Measurements from ENCODE around the gene APMAP. TPM values are rescaled to one million over a fixed set of nuclear protein-coding genes. Genes with fewer than 3 reads are reported as not detected.
A peak's percentile ranks its signal among the peaks of the same experiment; 100 is the strongest.

Gene APMAP
- total and polyA plus RNA-seq, 2 of the 13 experiments (the other 11 are each of a cell fraction or from before 2014, with no cell fraction given) = 168 to 214 TPM

DNA sequence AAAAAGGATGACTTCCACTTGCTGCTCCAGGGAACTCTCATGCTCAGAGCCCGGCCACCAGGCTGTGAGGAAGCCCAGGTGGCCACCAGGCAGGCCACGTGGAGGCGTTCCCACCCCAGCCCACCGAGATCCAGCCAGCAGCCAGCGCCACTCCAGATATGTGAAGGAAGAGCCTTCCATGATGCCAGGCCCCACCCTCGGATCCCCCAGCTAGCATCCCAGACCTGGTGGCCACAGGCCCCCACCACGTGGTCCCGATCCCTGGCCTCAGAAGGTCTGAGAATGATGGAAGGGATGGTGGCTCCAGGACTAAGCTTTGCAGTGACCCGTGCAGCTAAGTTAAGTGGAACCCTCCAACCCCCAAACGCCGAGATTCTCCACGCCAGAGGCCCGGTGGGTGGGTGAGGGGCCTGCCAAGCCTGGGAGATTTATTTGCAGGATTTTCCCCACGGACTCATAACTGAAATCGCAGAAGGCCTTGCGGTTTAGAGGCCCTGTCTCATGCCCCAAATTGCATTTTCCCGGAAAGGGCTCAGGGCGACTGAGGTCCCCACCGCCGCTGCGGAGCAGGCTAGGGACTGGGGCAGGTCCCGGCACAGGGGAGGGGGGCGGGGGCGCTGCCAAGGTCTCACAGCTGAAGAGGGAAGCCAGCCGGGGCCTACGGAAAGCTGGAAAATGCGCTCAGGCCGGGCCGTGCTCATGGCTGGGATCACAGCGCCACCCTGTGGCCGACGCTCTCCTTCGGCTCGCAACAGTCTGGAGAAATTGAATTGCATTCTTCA lies 74.6 kb downstream of the APMAP start (continued):
- TF ChIP-seq, protein P1, sequence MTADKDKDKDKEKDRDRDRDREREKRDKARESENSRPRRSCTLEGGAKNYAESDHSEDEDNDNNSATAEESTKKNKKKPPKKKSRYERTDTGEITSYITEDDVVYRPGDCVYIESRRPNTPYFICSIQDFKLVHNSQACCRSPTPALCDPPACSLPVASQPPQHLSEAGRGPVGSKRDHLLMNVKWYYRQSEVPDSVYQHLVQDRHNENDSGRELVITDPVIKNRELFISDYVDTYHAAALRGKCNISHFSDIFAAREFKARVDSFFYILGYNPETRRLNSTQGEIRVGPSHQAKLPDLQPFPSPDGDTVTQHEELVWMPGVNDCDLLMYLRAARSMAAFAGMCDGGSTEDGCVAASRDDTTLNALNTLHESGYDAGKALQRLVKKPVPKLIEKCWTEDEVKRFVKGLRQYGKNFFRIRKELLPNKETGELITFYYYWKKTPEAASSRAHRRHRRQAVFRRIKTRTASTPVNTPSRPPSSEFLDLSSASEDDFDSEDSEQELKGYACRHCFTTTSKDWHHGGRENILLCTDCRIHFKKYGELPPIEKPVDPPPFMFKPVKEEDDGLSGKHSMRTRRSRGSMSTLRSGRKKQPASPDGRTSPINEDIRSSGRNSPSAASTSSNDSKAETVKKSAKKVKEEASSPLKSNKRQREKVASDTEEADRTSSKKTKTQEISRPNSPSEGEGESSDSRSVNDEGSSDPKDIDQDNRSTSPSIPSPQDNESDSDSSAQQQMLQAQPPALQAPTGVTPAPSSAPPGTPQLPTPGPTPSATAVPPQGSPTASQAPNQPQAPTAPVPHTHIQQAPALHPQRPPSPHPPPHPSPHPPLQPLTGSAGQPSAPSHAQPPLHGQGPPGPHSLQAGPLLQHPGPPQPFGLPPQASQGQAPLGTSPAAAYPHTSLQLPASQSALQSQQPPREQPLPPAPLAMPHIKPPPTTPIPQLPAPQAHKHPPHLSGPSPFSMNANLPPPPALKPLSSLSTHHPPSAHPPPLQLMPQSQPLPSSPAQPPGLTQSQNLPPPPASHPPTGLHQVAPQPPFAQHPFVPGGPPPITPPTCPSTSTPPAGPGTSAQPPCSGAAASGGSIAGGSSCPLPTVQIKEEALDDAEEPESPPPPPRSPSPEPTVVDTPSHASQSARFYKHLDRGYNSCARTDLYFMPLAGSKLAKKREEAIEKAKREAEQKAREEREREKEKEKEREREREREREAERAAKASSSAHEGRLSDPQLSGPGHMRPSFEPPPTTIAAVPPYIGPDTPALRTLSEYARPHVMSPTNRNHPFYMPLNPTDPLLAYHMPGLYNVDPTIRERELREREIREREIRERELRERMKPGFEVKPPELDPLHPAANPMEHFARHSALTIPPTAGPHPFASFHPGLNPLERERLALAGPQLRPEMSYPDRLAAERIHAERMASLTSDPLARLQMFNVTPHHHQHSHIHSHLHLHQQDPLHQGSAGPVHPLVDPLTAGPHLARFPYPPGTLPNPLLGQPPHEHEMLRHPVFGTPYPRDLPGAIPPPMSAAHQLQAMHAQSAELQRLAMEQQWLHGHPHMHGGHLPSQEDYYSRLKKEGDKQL (CRISPR knock-in tag; IDR thresholded peaks at IDR 0.05; ENCODE audit: low read depth) = no peak
- no peak for TF ChIP-seq RARA (CRISPR knock-in tag; IDR thresholded peaks at IDR 0.05)
- no peak for TF ChIP-seq TBX3 (IDR thresholded peaks at IDR 0.05; ENCODE audit: borderline replicate concordance)
- TF ChIP-seq, protein P2, sequence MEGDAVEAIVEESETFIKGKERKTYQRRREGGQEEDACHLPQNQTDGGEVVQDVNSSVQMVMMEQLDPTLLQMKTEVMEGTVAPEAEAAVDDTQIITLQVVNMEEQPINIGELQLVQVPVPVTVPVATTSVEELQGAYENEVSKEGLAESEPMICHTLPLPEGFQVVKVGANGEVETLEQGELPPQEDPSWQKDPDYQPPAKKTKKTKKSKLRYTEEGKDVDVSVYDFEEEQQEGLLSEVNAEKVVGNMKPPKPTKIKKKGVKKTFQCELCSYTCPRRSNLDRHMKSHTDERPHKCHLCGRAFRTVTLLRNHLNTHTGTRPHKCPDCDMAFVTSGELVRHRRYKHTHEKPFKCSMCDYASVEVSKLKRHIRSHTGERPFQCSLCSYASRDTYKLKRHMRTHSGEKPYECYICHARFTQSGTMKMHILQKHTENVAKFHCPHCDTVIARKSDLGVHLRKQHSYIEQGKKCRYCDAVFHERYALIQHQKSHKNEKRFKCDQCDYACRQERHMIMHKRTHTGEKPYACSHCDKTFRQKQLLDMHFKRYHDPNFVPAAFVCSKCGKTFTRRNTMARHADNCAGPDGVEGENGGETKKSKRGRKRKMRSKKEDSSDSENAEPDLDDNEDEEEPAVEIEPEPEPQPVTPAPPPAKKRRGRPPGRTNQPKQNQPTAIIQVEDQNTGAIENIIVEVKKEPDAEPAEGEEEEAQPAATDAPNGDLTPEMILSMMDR (CRISPR knock-in tag; IDR thresholded peaks at IDR 0.05) = peak; percentile 96
- no peak for TF ChIP-seq KLF11 (CRISPR knock-in tag; IDR thresholded peaks at IDR 0.05)
- TF ChIP-seq MLLT10 (CRISPR knock-in tag; IDR thresholded peaks at IDR 0.05) = no peak
- no peak for TF ChIP-seq HNRNPH1 (optimal IDR thresholded peaks at IDR 0.05; ENCODE audit: low read depth, low read length)
- no peak for TF ChIP-seq ZNF790 (CRISPR knock-in tag; IDR thresholded peaks at IDR 0.05; ENCODE audit: borderline replicate concordance)
- TF ChIP-seq CHD2 (IDR thresholded peaks at IDR 0.05; ENCODE audit: low read depth, low read length) = no peak
- no peak for TF ChIP-seq ZNF761 (CRISPR knock-in tag; conservative IDR thresholded peaks at IDR 0.05)
- TF ChIP-seq ZNF343 (CRISPR knock-in tag; IDR thresholded peaks at IDR 0.05) = no peak
- TF ChIP-seq ZFP37 (CRISPR knock-in tag; IDR thresholded peaks at IDR 0.05; ENCODE audit: borderline replicate concordance) = no peak
- TF ChIP-seq ZNF546 (CRISPR knock-in tag; conservative IDR thresholded peaks at IDR 0.05) = no peak
- TF ChIP-seq ZNF251 (CRISPR knock-in tag; IDR thresholded peaks at IDR 0.05) = no peak
- TF ChIP-seq, protein P3, sequence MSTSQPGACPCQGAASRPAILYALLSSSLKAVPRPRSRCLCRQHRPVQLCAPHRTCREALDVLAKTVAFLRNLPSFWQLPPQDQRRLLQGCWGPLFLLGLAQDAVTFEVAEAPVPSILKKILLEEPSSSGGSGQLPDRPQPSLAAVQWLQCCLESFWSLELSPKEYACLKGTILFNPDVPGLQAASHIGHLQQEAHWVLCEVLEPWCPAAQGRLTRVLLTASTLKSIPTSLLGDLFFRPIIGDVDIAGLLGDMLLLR (CRISPR knock-in tag; IDR thresholded peaks at IDR 0.05) = no peak
- TF ChIP-seq ZNF772 (CRISPR knock-in tag; IDR thresholded peaks at IDR 0.05) = no peak
- TF ChIP-seq ZNF775 (CRISPR knock-in tag; IDR thresholded peaks at IDR 0.05; ENCODE audit: borderline replicate concordance) = no peak
- TF ChIP-seq ZNF788 (CRISPR knock-in tag; IDR thresholded peaks at IDR 0.05; ENCODE audit: borderline replicate concordance) = peak; percentile 44; the same call in 1 of the 2 replicates
- TF ChIP-seq ZNF296 (CRISPR knock-in tag; conservative IDR thresholded peaks at IDR 0.05) = no peak
- 0 out of 2 replicates have a peak, but pooled peaks have one; percentile 66 for TF ChIP-seq DNMT1 (CRISPR knock-in tag; IDR thresholded peaks at IDR 0.05)
- TF ChIP-seq, protein P4, sequence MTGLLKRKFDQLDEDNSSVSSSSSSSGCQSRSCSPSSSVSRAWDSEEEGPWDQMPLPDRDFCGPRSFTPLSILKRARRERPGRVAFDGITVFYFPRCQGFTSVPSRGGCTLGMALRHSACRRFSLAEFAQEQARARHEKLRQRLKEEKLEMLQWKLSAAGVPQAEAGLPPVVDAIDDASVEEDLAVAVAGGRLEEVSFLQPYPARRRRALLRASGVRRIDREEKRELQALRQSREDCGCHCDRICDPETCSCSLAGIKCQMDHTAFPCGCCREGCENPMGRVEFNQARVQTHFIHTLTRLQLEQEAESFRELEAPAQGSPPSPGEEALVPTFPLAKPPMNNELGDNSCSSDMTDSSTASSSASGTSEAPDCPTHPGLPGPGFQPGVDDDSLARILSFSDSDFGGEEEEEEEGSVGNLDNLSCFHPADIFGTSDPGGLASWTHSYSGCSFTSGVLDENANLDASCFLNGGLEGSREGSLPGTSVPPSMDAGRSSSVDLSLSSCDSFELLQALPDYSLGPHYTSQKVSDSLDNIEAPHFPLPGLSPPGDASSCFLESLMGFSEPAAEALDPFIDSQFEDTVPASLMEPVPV (CRISPR knock-in tag; IDR thresholded peaks at IDR 0.05) = no peak

All from HepG2 (cell line).